Measurements from ENCODE around the gene ERVFRD-1.

DNA sequence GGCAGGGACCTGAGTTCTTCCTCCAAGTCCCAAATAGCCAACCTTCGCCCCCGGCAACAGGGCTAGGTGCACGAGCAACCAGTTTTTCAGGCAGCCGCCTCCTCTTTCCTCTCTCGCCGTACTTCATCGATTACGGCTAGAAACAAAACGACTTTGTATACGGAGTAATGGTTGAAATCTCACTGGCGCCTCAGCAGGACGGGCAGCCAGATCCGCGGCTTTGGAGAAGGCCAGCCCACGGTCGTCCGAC is 18.2 kb downstream of the ERVFRD-1 start:
- TF ChIP-seq, protein P1, sequence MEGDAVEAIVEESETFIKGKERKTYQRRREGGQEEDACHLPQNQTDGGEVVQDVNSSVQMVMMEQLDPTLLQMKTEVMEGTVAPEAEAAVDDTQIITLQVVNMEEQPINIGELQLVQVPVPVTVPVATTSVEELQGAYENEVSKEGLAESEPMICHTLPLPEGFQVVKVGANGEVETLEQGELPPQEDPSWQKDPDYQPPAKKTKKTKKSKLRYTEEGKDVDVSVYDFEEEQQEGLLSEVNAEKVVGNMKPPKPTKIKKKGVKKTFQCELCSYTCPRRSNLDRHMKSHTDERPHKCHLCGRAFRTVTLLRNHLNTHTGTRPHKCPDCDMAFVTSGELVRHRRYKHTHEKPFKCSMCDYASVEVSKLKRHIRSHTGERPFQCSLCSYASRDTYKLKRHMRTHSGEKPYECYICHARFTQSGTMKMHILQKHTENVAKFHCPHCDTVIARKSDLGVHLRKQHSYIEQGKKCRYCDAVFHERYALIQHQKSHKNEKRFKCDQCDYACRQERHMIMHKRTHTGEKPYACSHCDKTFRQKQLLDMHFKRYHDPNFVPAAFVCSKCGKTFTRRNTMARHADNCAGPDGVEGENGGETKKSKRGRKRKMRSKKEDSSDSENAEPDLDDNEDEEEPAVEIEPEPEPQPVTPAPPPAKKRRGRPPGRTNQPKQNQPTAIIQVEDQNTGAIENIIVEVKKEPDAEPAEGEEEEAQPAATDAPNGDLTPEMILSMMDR (IDR thresholded peaks at IDR 0.05): no peak
- no peak for TF ChIP-seq POLR2A (IDR thresholded peaks at IDR 0.05)
